Brain microvascular endothelial cell (primary cell): Measurements from ENCODE around the gene TOGARAM2.

ENCODE experiments used
- DNase-seq: peaks from one replicate; pipeline ENCODE4 v3.0.0-alpha.2; 2020
- H3K27ac ChIP-seq: fragments of 250-450 bp; sonication (Bioruptor Pico); 2 replicates; pipeline ENCODE4 v1.5.1; 2020; ENCODE audit warnings: mild to moderate bottlenecking, moderate library complexity
- H3K27me3 ChIP-seq: fragments of 250-450 bp; sonication (Bioruptor Pico); replicated peaks from 2 replicates; pipeline ENCODE4 v1.5.1; 2020; ENCODE audit warnings: mild to moderate bottlenecking
- H3K36me3 ChIP-seq: fragments of 250-450 bp; sonication (Bioruptor Pico); replicated peaks from 2 replicates; pipeline ENCODE4 v1.5.1; 2020; ENCODE audit warnings: mild to moderate bottlenecking
- H3K4me3 ChIP-seq: 2 replicates; pipeline ENCODE4 v1.5.1; 2011; ENCODE audit warnings: low read depth, mild to moderate bottlenecking, control low read depth, low read length, moderate library complexity
- in situ Hi-C: cut with HindIII; loops from 2 replicates; pipeline ENCODE4 v1.10.0; 2017; ENCODE audit warnings: low sequenced_read_pairs, low pct_ligation_motif_present
- TF ChIP-seq, protein P1 (sequence below): IDR thresholded peaks from 2 replicates; pipeline ENCODE4 v1.5.1; 2011; ENCODE audit warnings: low read depth, mild to moderate bottlenecking, moderate library complexity, low read length, control low read depth, inconsistent platforms; ENCODE audit errors: missing control alignments

The TOGARAM2 gene

DNA sequence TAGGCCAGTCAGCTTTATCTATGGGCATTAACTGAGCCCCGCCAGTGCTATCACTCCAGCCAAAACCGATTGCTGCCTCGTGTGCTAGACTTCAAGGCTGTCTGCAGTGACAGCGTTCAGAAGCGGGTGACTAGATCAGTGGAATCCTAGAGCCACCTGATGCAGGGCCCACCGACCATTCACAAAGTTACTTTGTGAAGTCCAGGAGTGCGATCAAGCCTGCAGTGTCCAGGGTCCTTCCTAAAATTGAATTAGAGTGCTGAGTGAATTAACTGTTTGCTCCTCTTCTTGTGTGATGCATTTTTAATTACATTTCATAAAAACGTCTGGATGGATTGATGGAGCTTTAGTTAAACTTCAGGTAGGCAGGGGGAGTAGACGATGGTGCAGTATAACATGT is 79.3 kb downstream of the TOGARAM2 start:
- no peak overlapping the region for H3K27ac ChIP-seq
- no peak overlapping the region for H3K4me3 ChIP-seq
- no peaks in the 10 kb centered on the region for H3K36me3 ChIP-seq
- in situ Hi-C loops = no loop called here
- no peak for DNase-seq
- H3K27me3 ChIP-seq = no peaks in the 10 kb centered on the region
- TF ChIP-seq, protein P1, sequence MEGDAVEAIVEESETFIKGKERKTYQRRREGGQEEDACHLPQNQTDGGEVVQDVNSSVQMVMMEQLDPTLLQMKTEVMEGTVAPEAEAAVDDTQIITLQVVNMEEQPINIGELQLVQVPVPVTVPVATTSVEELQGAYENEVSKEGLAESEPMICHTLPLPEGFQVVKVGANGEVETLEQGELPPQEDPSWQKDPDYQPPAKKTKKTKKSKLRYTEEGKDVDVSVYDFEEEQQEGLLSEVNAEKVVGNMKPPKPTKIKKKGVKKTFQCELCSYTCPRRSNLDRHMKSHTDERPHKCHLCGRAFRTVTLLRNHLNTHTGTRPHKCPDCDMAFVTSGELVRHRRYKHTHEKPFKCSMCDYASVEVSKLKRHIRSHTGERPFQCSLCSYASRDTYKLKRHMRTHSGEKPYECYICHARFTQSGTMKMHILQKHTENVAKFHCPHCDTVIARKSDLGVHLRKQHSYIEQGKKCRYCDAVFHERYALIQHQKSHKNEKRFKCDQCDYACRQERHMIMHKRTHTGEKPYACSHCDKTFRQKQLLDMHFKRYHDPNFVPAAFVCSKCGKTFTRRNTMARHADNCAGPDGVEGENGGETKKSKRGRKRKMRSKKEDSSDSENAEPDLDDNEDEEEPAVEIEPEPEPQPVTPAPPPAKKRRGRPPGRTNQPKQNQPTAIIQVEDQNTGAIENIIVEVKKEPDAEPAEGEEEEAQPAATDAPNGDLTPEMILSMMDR = no peak

DNA sequence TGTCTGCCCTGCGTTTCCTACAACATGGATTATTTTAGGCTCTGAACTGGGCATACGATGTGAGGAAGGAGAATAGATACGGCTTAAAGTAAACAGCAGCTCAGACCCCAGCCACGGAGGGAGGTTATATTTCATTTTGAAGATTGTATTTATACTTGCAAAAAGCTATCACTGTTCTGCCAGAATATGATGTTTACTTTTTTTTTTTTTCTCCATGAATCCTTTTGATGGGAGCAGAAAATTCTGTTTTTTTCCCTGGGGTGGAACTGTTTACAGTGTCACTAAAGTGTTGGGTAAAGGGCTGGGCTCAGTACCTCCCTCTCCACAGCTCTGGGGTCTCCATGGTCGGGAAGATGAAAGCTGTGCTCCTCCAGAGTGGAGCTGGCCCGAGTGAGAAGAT is 80.1 kb downstream of the TOGARAM2 start:
- no peak overlapping the region for H3K27ac ChIP-seq
- in situ Hi-C loops = no loop called here
- no peak overlapping the region for H3K4me3 ChIP-seq
- no peaks in the 10 kb centered on the region for H3K27me3 ChIP-seq
- no peak for DNase-seq
- H3K36me3 ChIP-seq = no peaks in the 10 kb centered on the region
- TF ChIP-seq, protein P1 = no peak

DNA sequence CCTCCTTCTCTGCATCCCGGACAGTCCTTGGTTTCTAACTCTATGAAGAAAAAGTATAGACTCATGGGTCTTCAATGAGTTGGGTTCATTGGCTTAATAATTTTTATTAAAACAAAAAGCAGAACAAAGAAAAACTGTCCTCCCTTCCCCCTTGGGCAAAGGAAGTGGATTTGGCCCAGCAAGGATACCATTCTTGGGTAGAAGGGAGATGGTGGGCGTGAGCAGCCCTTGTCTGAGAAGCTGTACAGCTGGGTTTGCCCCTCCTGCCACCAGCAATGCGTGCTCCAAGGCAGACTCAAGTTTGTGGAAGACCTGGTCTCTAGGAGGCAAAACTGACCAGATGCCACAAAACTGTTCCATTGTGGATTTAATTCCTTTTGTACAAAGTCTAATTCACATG is 80.5 kb downstream of the TOGARAM2 start:
- no peaks in the 10 kb centered on the region for H3K27me3 ChIP-seq
- no peak overlapping the region for H3K4me3 ChIP-seq
- TF ChIP-seq, protein P1 = no peak
- in situ Hi-C loops = no loop called here
- no peak for DNase-seq
- H3K27ac ChIP-seq = no peak overlapping the region
- H3K36me3 ChIP-seq = no peaks in the 10 kb centered on the region

DNA sequence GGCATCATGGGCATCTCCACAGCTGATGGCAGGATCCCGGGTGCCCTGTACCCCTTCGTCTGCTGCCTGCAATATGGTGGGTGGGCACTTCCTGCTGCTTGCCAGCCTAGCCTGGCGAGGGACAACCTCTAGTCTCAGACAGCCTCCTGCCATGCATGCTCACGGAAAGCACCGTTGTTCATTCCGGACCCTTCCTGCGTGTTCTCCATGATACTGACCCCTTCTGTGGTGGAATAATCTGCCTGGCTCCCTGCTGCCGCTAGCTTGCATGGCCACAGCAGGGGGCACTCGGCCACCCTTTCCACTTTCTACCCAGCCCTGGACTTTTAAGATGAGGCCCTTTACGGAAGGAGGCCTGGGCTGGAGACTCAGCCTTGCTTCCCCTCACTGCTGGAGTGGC is 81.3 kb downstream of the TOGARAM2 start:
- no peak overlapping the region for H3K27ac ChIP-seq
- no peak for DNase-seq
- no peaks in the 10 kb centered on the region for H3K36me3 ChIP-seq
- no peaks in the 10 kb centered on the region for H3K27me3 ChIP-seq
- in situ Hi-C loops = no loop called here
- H3K4me3 ChIP-seq = no peak overlapping the region
- TF ChIP-seq, protein P1 = no peak

DNA sequence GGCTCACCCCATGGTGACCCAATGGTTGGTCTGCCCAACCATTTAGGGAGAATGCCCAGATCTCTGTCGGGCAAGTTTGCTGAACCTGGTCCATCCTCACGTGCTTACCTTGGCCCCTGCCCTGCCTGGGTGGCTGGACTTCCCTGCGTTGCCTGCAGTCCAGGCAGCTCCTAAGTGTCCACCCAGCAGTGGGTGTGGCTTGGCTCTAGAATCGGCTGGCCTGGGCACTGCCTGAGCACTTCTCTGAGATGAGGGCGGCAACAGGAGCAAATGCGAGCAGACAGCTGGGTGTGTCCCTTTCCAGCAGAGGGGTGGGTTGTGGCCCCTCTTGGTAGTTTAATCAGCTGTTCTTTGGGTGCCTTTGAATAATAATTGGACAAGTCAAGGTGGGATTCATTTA is 82.0 kb downstream of the TOGARAM2 start:
- in situ Hi-C loops = no loop called here
- no peak for DNase-seq
- TF ChIP-seq, protein P1 = no peak

DNA sequence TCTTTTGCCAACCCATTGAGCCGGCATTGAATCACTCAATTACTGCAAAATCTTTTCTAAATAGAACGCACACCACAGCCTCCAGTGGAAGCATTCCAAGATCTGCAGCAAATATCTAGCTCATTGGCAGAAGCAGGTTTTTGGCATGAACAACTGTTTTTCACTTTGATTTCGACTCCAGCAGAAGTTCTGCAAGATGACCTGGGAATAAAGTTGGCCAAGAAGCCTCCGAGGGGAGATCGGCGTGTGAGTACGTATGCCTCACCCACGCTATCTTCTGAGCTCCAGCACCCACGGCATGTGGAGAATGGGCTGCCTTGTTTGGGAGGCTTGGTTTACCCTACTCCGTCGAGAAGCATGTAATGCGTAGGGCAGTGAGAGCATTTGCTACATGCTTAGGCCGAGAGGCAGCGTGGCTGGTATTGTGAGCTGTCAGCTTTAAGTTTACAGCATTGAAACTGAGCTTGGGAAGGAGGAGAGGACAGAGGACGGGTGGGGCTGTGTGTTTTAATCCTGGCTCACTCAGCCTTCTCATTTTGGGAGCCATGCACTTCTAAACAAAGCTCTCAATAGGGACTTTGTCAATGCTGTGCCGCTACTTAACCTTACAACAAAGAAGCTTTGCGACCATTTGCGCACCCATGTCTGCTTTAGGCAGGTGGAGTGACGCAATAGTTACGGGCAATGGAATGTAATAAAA is 82.7 kb downstream of the TOGARAM2 start:
- DNase-seq = no peak
- TF ChIP-seq, protein P1 = no peak

More for the DNA sequence above, 82.0 kb downstream of the TOGARAM2 start:
- Histone ChIP-seq H3K27ac (no peak overlapping the region), H3K4me3 (no peak overlapping the region), H3K36me3 (no peaks in the 10 kb centered on the region), H3K27me3 (no peaks in the 10 kb centered on the region)

More for the DNA sequence above, 82.7 kb downstream of the TOGARAM2 start:
- no peaks in the 10 kb centered on the region for H3K36me3 ChIP-seq
- H3K27ac ChIP-seq = no peak overlapping the region
- H3K27me3 ChIP-seq = no peaks in the 10 kb centered on the region
- in situ Hi-C loops = no loop called here
- H3K4me3 ChIP-seq = no peak overlapping the region
